Neural progenitor cell (in vitro differentiated cells): Measurements from ENCODE around the gene LRRC1.

Experiments used
- EZH2 ChIP-seq: fragments of 200-600 bp; sonication (generic); IDR thresholded peaks from 2 replicates; pipeline ENCODE4 v1.6.1; 2017; ENCODE audit warnings: antibody characterized with exemption, mild to moderate bottlenecking, moderate library complexity
- EZH2phosphoT487 ChIP-seq: fragments of 200-600 bp; sonication (generic); IDR thresholded peaks from 2 replicates; pipeline ENCODE4 v1.6.1; 2017; ENCODE audit warnings: antibody characterized with exemption
- TF ChIP-seq, protein P1 (sequence below): fragments of 200-600 bp; sonication (generic); IDR thresholded peaks from 2 replicates; pipeline ENCODE4 v1.5.1; 2017; ENCODE audit warnings: antibody characterized with exemption, mild to moderate bottlenecking

DNA sequence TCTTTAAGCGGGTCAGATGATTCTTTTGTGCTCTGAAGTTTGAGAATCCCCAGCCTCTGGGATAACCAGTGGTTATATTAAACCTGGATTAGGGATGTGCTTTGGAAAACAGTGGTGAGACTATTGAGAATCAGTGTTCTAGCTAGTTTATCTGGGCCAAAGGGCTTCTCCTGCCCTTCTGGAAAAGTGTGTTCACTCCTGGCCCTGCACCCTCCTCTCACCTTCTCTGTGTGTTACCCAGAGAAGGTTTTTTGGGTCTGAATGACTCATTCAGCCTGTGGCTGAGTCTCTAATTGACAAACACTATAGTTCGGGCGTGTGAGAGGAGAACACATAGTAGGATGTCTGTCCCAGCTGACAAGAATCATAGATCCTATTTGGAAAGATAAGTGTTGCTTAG is 66.7 kb downstream of the LRRC1 start:
- TF ChIP-seq, protein P1, sequence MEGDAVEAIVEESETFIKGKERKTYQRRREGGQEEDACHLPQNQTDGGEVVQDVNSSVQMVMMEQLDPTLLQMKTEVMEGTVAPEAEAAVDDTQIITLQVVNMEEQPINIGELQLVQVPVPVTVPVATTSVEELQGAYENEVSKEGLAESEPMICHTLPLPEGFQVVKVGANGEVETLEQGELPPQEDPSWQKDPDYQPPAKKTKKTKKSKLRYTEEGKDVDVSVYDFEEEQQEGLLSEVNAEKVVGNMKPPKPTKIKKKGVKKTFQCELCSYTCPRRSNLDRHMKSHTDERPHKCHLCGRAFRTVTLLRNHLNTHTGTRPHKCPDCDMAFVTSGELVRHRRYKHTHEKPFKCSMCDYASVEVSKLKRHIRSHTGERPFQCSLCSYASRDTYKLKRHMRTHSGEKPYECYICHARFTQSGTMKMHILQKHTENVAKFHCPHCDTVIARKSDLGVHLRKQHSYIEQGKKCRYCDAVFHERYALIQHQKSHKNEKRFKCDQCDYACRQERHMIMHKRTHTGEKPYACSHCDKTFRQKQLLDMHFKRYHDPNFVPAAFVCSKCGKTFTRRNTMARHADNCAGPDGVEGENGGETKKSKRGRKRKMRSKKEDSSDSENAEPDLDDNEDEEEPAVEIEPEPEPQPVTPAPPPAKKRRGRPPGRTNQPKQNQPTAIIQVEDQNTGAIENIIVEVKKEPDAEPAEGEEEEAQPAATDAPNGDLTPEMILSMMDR: no peak
- TF ChIP-seq EZH2 (no peak), EZH2phosphoT487 (no peak)
